Heart left ventricle (tissue), 16 donors: Measurements from ENCODE around the gene WWTR1. TPM values are rescaled to one million over a fixed set of nuclear protein-coding genes. Genes with fewer than 3 reads are reported as not detected.

Experiments used
- ATAC-seq, 4 donors: fragments of 200-7000 bp; cut with Tn5 transposase; one replicate each; pipeline ENCODE4 v1.9.1; 2020 to 2022; ENCODE audit warnings: moderate library complexity in 4 of 4, mild to moderate bottlenecking in 3 of 4, moderate number of reproducible peaks in 1 of 4
- DNase-seq, 5 donors: peaks; one replicate each; pipeline ENCODE4 v3.0.0-alpha.2; 2020
- H3K27ac ChIP-seq, 12 donors: fragments of 200-600 bp; sonication (generic) in 4 of 12; one replicate each; pipeline versions ENCODE4 v1.5.0 to v1.8.0; 2016 to 2022; ENCODE audit warnings: mild to moderate bottlenecking in 2 of 12
- H3K27me3 ChIP-seq, 9 donors: fragments of 200-600 bp; sonication (generic) in 2 of 9; one replicate each; pipeline versions ENCODE4 v1.5.1 to v1.8.0; 2016 to 2022; ENCODE audit warnings: mild to moderate bottlenecking in 3 of 9
- H3K36me3 ChIP-seq, 9 donors: fragments of 200-600 bp; sonication (generic) in 2 of 9; one replicate each; pipeline versions ENCODE4 v1.5.0 to v1.8.0; 2018 to 2022; ENCODE audit warnings: mild to moderate bottlenecking in 2 of 9
- H3K4me1 ChIP-seq, 12 donors: fragments of 200-600 bp; sonication (generic) in 4 of 12; one replicate each; pipeline versions ENCODE4 v1.5.0 to v1.8.0; 2016 to 2022; ENCODE audit warnings: mild to moderate bottlenecking in 3 of 12
- H3K4me3 ChIP-seq, 12 donors: fragments of 200-600 bp; sonication (generic) in 4 of 12; one replicate each; pipeline versions ENCODE4 v1.5.0 to v1.8.0; 2017 to 2022; ENCODE audit warnings: mild to moderate bottlenecking in 9 of 12, moderate library complexity in 4 of 12
- H3K9me3 ChIP-seq, 12 donors: fragments of 200-600 bp; sonication (generic) in 4 of 12; one replicate each; pipeline versions ENCODE4 v1.5.0 to v1.8.0; 2016 to 2022; ENCODE audit warnings: mild to moderate bottlenecking in 1 of 12
- CTCF ChIP-seq, 12 donors: fragments of 200-600 bp; sonication (generic) in 4 of 12; IDR thresholded peaks; one replicate each; pipeline versions ENCODE4 v1.5.0 to v1.8.0; 2018 to 2022; ENCODE audit warnings: antibody characterized with exemption in 12 of 12, mild to moderate bottlenecking in 5 of 12
- POLR2A ChIP-seq, 2 donors: fragments of 450-650 bp; IDR thresholded peaks; one replicate each; pipeline ENCODE4 v1.6.1; 2017; ENCODE audit warnings: antibody characterized with exemption in 2 of 2, mild to moderate bottlenecking in 2 of 2, moderate library complexity in 2 of 2
- WGBS, 4 donors: extraction: QIAGEN DNeasy Blood & Tissue Kit in 2 of 4; methylation state at CpG; one replicate each; pipeline versions ENCODE4 v1.1.5 to v1.1.7; 2013 to 2018; 5-methylcytosine and 5-hydroxymethylcytosine counted together
- intact Hi-C, 10 donors: fragments of 100-400 bp; cut with DNase I; formaldehyde crosslinking; loops; one replicate each; pipeline versions ENCODE4 v1.11.1 to v1.14.2; 2022
- polyA plus RNA-seq, 2 donors: library from polyadenylated mRNA; stranded (reverse); fragments of 200-250 nt; gene quantifications; one replicate each; pipeline ENCODE4 v1.2.3, GENCODE V29; 2013
- total RNA-seq, 9 donors: library from RNA; depleted of rRNA in 2 of 9; stranded (reverse); fragments of >200 nt in 2 of 9; fragmentation: NEBNext Ultra II Directional in 3 of 9; extraction: Animal tissue kit (Norgen Biotek cat#: 25700) in 3 of 9; gene quantifications; one replicate each; pipeline versions ENCODE4 v1.1.0 to v1.2.4, GENCODE V29; 2016 to 2023
- donor health status: ischemic (EF 13 %, LVEDD 7.1; RV severe dilation, severe dysfunction).
- donor health status: healthy with polysubstance abuse.
- donor health status: DM: no; HTN: yes; CAD: no.
- donor health status: DM: no; HTN: no; CAD: no.
- donor health status: ischemic (EF 25% LVEDD 6.9; RV normal size, moderate dysfunction).
- donor health status: ischemic (EF 25% LVEDD 5.7; RV mildly dilated, moderate dysfunction).
- donor health status: healthy.
- donor health status: DM: yes; HTN: yes; CAD: no.
- donor health status: ischemic (EF 35%, LVEDD 5.7; RV mildly dilated, moderate dysfunction).
- donor health status: nonischemic (EF 11% LVEDD 7.7; RV severe dilation, severe dysfunction).
- donor health status: DM: yes; HTN: yes; CAD: no.
- donor health status: PGD.
- donor health status: ischemic (EF 29% LVEDD 5.4; RV normal size, mild dysfunction).
- donor health status: nonischemic (EF 23%, LVEDD 6.1; RV moderate dilation, normal function).

Gene WWTR1
- total and polyA plus RNA-seq, 11 donors: 14.5 to 71.7 (median 41.2) TPM

DNA sequence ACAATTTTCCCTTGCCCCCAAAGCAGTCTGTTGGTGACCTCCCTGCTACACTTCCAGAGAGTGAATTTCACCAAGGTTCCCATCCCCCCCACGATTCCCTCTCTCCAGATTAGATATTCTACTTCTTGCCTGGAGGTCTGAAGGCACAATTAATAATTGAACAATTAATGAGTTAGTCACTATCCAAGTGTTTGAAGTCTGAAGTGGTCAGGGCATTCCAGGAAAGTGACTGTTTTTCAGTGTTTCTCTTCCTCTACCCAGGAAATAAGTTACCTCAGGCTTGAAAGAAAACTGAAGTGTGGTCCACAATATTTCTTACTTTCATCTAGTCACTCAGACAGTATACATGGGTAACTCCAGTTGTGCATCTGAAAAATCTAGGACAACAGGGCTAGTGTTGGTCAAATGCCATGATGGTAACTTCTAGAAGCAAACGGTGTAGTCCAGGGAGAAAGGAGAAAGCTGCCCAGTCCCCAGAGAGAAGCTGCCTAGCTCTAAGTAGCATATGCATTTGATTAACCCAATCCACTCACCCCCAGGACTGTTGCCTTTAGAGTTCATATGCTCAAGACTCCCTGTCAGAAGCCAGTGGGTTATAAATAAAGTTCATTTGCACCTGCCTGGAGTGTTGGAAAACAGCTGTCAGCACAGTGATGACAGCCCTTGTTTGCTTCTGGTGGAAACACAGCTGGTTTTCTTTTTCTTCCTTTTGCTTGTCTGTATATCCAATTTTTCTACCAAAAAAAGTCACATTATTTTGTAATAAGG lies 185.6 kb downstream of the WWTR1 start:
- ATAC-seq (peak in 1 of 4 donors; percentile 61), DNase-seq (no peak)
- Histone ChIP-seq H3K9me3 (no peaks in the 10 kb centered on the region), H3K4me1 (peaks cover 0 to 26% (median 6%) of the 10 kb centered on the region in 12 donors), H3K36me3 (no peaks in the 10 kb centered on the region), H3K27me3 (no peaks in the 10 kb centered on the region), H3K4me3 (no peak overlapping the region), H3K27ac (no peak overlapping the region)
- WGBS, 4 donors: 42 to 49% (median 46%) methylated on average over 2 of the region's 2 CpGs
- intact Hi-C loops: loop anchor here in 2 of 10 donors (10.0 kb wide), 2 partner anchors 197 to 517 kb away; no protein-coding TSS in a partner anchor
- no peak for TF ChIP-seq POLR2A (IDR thresholded peaks at IDR 0.05)
- no peak for TF ChIP-seq CTCF (IDR thresholded peaks at IDR 0.05)

- 53 to 63% (median 57%) methylated on average over 3 of the region's 3 CpGs for WGBS, 4 donors
- Histone ChIP-seq H3K4me3 (no peak overlapping the region), H3K27ac (no peak overlapping the region), H3K9me3 (no peaks in the 10 kb centered on the region), H3K36me3 (no peaks in the 10 kb centered on the region), H3K27me3 (no peaks in the 10 kb centered on the region), H3K4me1 (peaks cover 0 to 42% (median 6%) of the 10 kb centered on the region in 12 donors)
- no peak for TF ChIP-seq CTCF (IDR thresholded peaks at IDR 0.05)
- no peak for TF ChIP-seq POLR2A (IDR thresholded peaks at IDR 0.05)
- intact Hi-C loops: loop anchor here in 2 of 10 donors (10.0 kb wide), 2 partner anchors 196 to 516 kb away; no protein-coding TSS in a partner anchor
- DNase-seq (no peak), ATAC-seq (no peak)
Measured at GRCh38 chr3:149470381-149470780, 187.4 kb downstream of the WWTR1 start.

- intact Hi-C loops: no loop called here
- Histone ChIP-seq H3K4me3 (no peak overlapping the region), H3K27me3 (no peaks in the 10 kb centered on the region), H3K36me3 (no peaks in the 10 kb centered on the region), H3K27ac (no peak overlapping the region), H3K9me3 (no peaks in the 10 kb centered on the region), H3K4me1 (peaks cover 0 to 42% (median 6%) of the 10 kb centered on the region in 12 donors)
- 95 to 99% (median 97%) methylated on average over 2 of the region's 2 CpGs for WGBS, 4 donors
- no peak for ATAC-seq
- TF ChIP-seq POLR2A (IDR thresholded peaks at IDR 0.05): no peak
- no peak for TF ChIP-seq CTCF (IDR thresholded peaks at IDR 0.05)
- no peak for DNase-seq
Measured at GRCh38 chr3:149468504-149469212, 189.2 kb downstream of the WWTR1 start.

Other genes starting within 250 kb of the WWTR1 start
- not detected for gene TM4SF4, start 183.3 kb downstream of the WWTR1 start, total RNA-seq
- gene TM4SF4, start 183.3 kb downstream of the WWTR1 start, polyA plus RNA-seq: not detected
- 10 to 100 TPM in 8 of 9 donors, 1 to 10 TPM in 1; 9.9 to 25.8 (median 18.1) TPM for gene COMMD2, start 94.5 kb upstream of the WWTR1 start, total RNA-seq
- gene COMMD2, start 94.5 kb upstream of the WWTR1 start, polyA plus RNA-seq: 10 to 100 TPM in 1 of 2 donors, 1 to 10 TPM in 1; 4.5 to 17.3 TPM
- gene ANKUB1, start 134.5 kb upstream of the WWTR1 start, total RNA-seq: not detected
- not detected for gene ANKUB1, start 134.5 kb upstream of the WWTR1 start, polyA plus RNA-seq
- gene RNF13, start 155.2 kb upstream of the WWTR1 start, total RNA-seq: 10 to 100 TPM; 44.7 to 77.6 (median 58.1) TPM
- gene RNF13, start 155.2 kb upstream of the WWTR1 start, polyA plus RNA-seq: 10 to 100 TPM; 21.4 to 51.7 TPM